ENCODE measurements around the gene PCMTD2.

PCMTD2 gene

GRCh38 chr20:64260239-64260638 is 4.7 kb downstream of the PCMTD2 start:
- Histone ChIP-seq H3K27me3 (ENCODE audit: insufficient read depth, poor library complexity, severe bottlenecking) (no peaks in the 10 kb centered on the region), H3K4me3 (replicated peaks; ENCODE audit: insufficient read depth, low read length) (no peak overlapping the region), H3K27ac (replicated peaks) (no peak overlapping the region)
- no peak for DNase-seq (ENCODE audit: low read depth in 1 of 2, low spot score in 1 of 2)
- TF ChIP-seq REST (IDR thresholded peaks at IDR 0.05; ENCODE audit: insufficient replicate concordance, low read depth) (no peak), POLR2AphosphoS5 (IDR thresholded peaks at IDR 0.05; ENCODE audit: low read depth) (no peak), SPI1 (IDR thresholded peaks at IDR 0.05; ENCODE audit: borderline replicate concordance, low read depth) (no peak), CTCF (IDR thresholded peaks at IDR 0.05; ENCODE audit: insufficient read depth, low read length) (no peak), GABPA (IDR thresholded peaks at IDR 0.05; ENCODE audit: low read depth) (no peak)

- Histone ChIP-seq H3K27me3 (ENCODE audit: insufficient read depth, poor library complexity, severe bottlenecking) (no peaks in the 10 kb centered on the region), H3K4me3 (replicated peaks; ENCODE audit: insufficient read depth, low read length) (no peak overlapping the region), H3K27ac (replicated peaks) (no peak overlapping the region)
- TF ChIP-seq SPI1 (IDR thresholded peaks at IDR 0.05; ENCODE audit: borderline replicate concordance, low read depth): no peak
- TF ChIP-seq POLR2AphosphoS5 (IDR thresholded peaks at IDR 0.05; ENCODE audit: low read depth): no peak
- no peak for TF ChIP-seq CTCF (IDR thresholded peaks at IDR 0.05; ENCODE audit: insufficient read depth, low read length)
- no peak for TF ChIP-seq GABPA (IDR thresholded peaks at IDR 0.05; ENCODE audit: low read depth)
- TF ChIP-seq REST (IDR thresholded peaks at IDR 0.05; ENCODE audit: insufficient replicate concordance, low read depth): no peak
- DNase-seq (ENCODE audit: low read depth in 1 of 2, low spot score in 1 of 2): no peak
Observed at GRCh38 chr20:64261138-64261537, 5.6 kb downstream of the PCMTD2 start.

GRCh38 chr20:64264091-64264490 is 8.5 kb downstream of the PCMTD2 start:
- no peak for DNase-seq (ENCODE audit: low read depth in 1 of 2, low spot score in 1 of 2)
- H3K27me3 ChIP-seq (ENCODE audit: insufficient read depth, poor library complexity, severe bottlenecking): no peaks in the 10 kb centered on the region
- H3K4me3 ChIP-seq (replicated peaks; ENCODE audit: insufficient read depth, low read length): no peak overlapping the region
- TF ChIP-seq SPI1 (IDR thresholded peaks at IDR 0.05; ENCODE audit: borderline replicate concordance, low read depth) (no peak), CTCF (IDR thresholded peaks at IDR 0.05; ENCODE audit: insufficient read depth, low read length) (no peak), POLR2AphosphoS5 (IDR thresholded peaks at IDR 0.05; ENCODE audit: low read depth) (no peak), REST (IDR thresholded peaks at IDR 0.05; ENCODE audit: insufficient replicate concordance, low read depth) (no peak), GABPA (IDR thresholded peaks at IDR 0.05; ENCODE audit: low read depth) (no peak)
- no peak overlapping the region for H3K27ac ChIP-seq (replicated peaks)
